Measurements from ENCODE around the gene SHH.

- TF ChIP-seq CTCF (optimal IDR thresholded peaks at IDR 0.05 in 1 of 3, IDR thresholded peaks at IDR 0.05 in 1 of 3, conservative IDR thresholded peaks at IDR 0.05 in 1 of 3; ENCODE audit: extremely low read depth in 1 of 3, insufficient read depth in 2 of 3, low read length in 3 of 3) (no peak), EZH2 (IDR thresholded peaks at IDR 0.05; ENCODE audit: low read length) (no peak)
Observed at GRCh38 chr7:155813125-155813524, 862 bp upstream of the SHH start.
